Measurements from ENCODE around the gene CEMIP. TPM values are rescaled to one million over a fixed set of nuclear protein-coding genes. Genes with fewer than 3 reads are reported as not detected.

The CEMIP gene
- total and polyA plus RNA-seq, 2 of the 8 experiments (the other 6 are each of a cell fraction or from before 2014, with no cell fraction given): 0.11 to 0.60 TPM

DNA sequence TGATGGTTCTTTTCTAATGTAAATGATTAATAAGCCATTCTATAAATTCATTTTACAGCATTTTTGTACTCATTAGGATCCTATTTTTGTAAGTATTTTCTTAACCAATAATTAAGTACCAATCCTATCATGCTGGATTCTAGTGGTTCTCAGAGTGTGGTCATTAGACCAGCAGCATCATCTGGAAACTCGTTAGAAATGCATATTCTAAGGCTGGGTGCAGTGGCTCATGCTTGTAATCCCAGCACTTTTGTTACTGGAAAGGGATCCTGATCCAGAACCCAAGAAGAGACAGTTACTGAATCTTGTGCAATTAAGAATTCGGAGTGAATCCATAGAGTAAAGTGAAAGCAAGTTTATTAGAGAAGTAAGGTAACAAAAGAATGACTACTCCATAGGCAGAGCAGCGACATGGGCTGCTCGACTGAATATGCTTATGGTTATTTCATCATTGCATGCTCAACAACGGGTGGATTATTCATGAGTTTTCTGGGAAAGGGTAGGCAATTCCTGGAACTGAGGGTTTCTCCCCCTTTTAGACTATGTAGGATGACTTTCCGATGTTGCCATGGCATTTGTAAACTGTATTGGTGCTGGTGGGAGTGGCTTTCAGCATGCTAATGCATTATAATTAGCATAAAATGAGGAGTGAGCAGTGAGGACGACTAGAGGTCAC lies 9.9 kb upstream of the CEMIP start:
- CTCF ChIA-PET (ENCODE audit: partially characterized antibody): interaction anchor here (6.8 kb wide), 1 partner anchor 9 kb away, joined by 63 read pairs; the partner anchor contains the start of gene CEMIP
- FAIRE-seq: no peak
- POLR2A ChIA-PET (ENCODE audit: partially characterized antibody): no interaction called here
- H3K9ac ChIP-seq (replicated peaks in 1 of 4; ENCODE audit: extremely low read depth in 1 of 4, low read depth in 3 of 4, low read length in 3 of 4): no peak overlapping the region
- no peak overlapping the region for H2BK5ac ChIP-seq (ENCODE audit: low read depth, low read length)
- H4K5ac ChIP-seq (ENCODE audit: insufficient read length, low read depth, low read length): no peak overlapping the region
- no peaks in the 10 kb centered on the region for H3K23me2 ChIP-seq (ENCODE audit: low read depth, low read length)
- no peak overlapping the region for H2AK5ac ChIP-seq (ENCODE audit: low read depth, low read length)
- no peak overlapping the region for H4K91ac ChIP-seq (replicated peaks; ENCODE audit: insufficient read length, low read length)
- no peak overlapping the region for H2AFZ ChIP-seq (ENCODE audit: low read length)
- H2BK120ac ChIP-seq (replicated peaks; ENCODE audit: low read depth, low read length): no peak overlapping the region
- no peak overlapping the region for H3K23ac ChIP-seq (ENCODE audit: insufficient read length)
- no peaks in the 10 kb centered on the region for H3K79me1 ChIP-seq (ENCODE audit: low read depth, low read length)
- no peaks in the 10 kb centered on the region for H3K9me3 ChIP-seq (ENCODE audit: insufficient read depth in 2 of 2, low read depth in 1 of 2, low read length in 1 of 2)
- no peak overlapping the region for H2BK15ac ChIP-seq (ENCODE audit: low read length)
- H3K4ac ChIP-seq (replicated peaks; ENCODE audit: insufficient read length, low read depth, low read length): no peak overlapping the region
- 92% methylated on average over 7 of the region's 7 CpGs; no CpG with 5 or more reads in 1 of the 2 experiments for WGBS, 2 experiments (ENCODE audit: extremely low coverage in 1 of 2, insufficient coverage in 1 of 2, insufficient read length in 1 of 2, insufficient replicate concordance in 2 of 2, low coverage in 1 of 2, low lambda C conversion rate in 2 of 2, missing lambda C conversion rate in 1 of 2)
- H3K27me3 ChIP-seq (replicated peaks in 1 of 4; ENCODE audit: control insufficient read depth in 3 of 4, extremely low read depth in 1 of 4, insufficient read depth in 3 of 4, low read length in 3 of 4): no peaks in the 10 kb centered on the region
- no peak for DNase-seq (ENCODE audit: low read depth in 1 of 2, low spot score in 2 of 2)
- H2BK20ac ChIP-seq (ENCODE audit: low read length): no peak overlapping the region
- H3K18ac ChIP-seq (ENCODE audit: extremely low read depth, low read length): no peak overlapping the region
- no peak overlapping the region for H3K4me3 ChIP-seq (ENCODE audit: extremely low read depth in 1 of 4, insufficient read depth in 2 of 4, low read depth in 3 of 4, low read length in 4 of 4)
- H3K79me2 ChIP-seq (ENCODE audit: control insufficient read depth in 1 of 2, insufficient read depth in 2 of 2, low read length in 2 of 2): no peaks in the 10 kb centered on the region
- no peaks in the 10 kb centered on the region for H3K4me1 ChIP-seq (replicated peaks in 1 of 4; ENCODE audit: control insufficient read depth in 3 of 4, insufficient read depth in 4 of 4, low read length in 3 of 4)
- H3K14ac ChIP-seq (ENCODE audit: insufficient read length): no peak overlapping the region
- no peak overlapping the region for H3K4me2 ChIP-seq (ENCODE audit: insufficient read depth in 1 of 2, low read depth in 2 of 2, low read length in 2 of 2)
- TF ChIP-seq YY1 (IDR thresholded peaks at IDR 0.05; ENCODE audit: low read depth, low read length) (0 out of 2 replicates have a peak, but pooled peaks have one; percentile 36), NANOG (IDR thresholded peaks at IDR 0.05; ENCODE audit: insufficient read depth, low read depth, low read length, poor library complexity, severe bottlenecking) (no peak)
- no peak overlapping the region for H3K27ac ChIP-seq (ENCODE audit: low read depth, low read length)
- no peaks in the 10 kb centered on the region for H3K36me3 ChIP-seq (ENCODE audit: control insufficient read depth in 2 of 4, insufficient read depth in 4 of 4, low read length in 3 of 4)
- H3K56ac ChIP-seq (replicated peaks; ENCODE audit: insufficient read length, low read depth, low read length): no peak overlapping the region
- H4K20me1 ChIP-seq (replicated peaks in 1 of 2; ENCODE audit: control insufficient read depth in 1 of 2, insufficient read depth in 2 of 2, low read length in 2 of 2): no peaks in the 10 kb centered on the region
- no peak overlapping the region for H4K8ac ChIP-seq (ENCODE audit: extremely low read depth, insufficient read depth, low read length)
- no peak overlapping the region for H2BK12ac ChIP-seq (ENCODE audit: low read depth, low read length)
